Retinal pigment epithelial cell (primary cell): Measurements from ENCODE around the gene CDC20.

Source experiments
- DNase-seq: peaks from one replicate; pipeline ENCODE4 v3.0.0-alpha.2; 2010; ENCODE audit warnings: low read depth
- H3K4me3 ChIP-seq: 2 replicates; pipeline ENCODE4 v1.5.1; 2011; ENCODE audit warnings: mild to moderate bottlenecking, low read length, control low read depth, moderate library complexity
- CTCF ChIP-seq: conservative IDR thresholded peaks from 2 replicates; pipeline ENCODE4 v1.5.1; 2011; ENCODE audit warnings: low read depth, low read length, control low read depth, inconsistent platforms

Gene CDC20

GRCh38 chr1:43405219-43405875, 46.6 kb downstream of the CDC20 start:
- no peak overlapping the region for H3K4me3 ChIP-seq
- TF ChIP-seq CTCF = no peak
- no peak for DNase-seq

GRCh38 chr1:43405876-43406234, 47.1 kb downstream of the CDC20 start:
- no peak for DNase-seq
- no peak for TF ChIP-seq CTCF
- H3K4me3 ChIP-seq = no peak overlapping the region

- no peak for DNase-seq
- TF ChIP-seq CTCF = no peak
- no peak overlapping the region for H3K4me3 ChIP-seq
Observed at GRCh38 chr1:43410571-43410970, 51.8 kb downstream of the CDC20 start.
